Left lung (tissue), 10 donors: ENCODE measurements around the gene PHACTR3. TPM values are rescaled to one million over a fixed set of nuclear protein-coding genes. Genes with fewer than 3 reads are reported as not detected.

ENCODE experiments used
- ATAC-seq: fragments of 200-7000 bp; cut with Tn5 transposase; one replicate; pipeline ENCODE4 v1.9.1; 2020; ENCODE audit warnings: moderate library complexity
- DNase-seq, 4 donors: peaks; one replicate each; pipeline ENCODE4 v3.0.0-alpha.2; 2013 to 2020
- H3K27ac ChIP-seq, 2 donors: fragments of 200-600 bp; sonication (generic) in 1 of 2; one replicate each; pipeline versions ENCODE4 v1.5.0 to v1.8.0; 2020 to 2021
- H3K27me3 ChIP-seq, 2 donors: fragments of 200-600 bp; sonication (generic) in 1 of 2; one replicate each; pipeline versions ENCODE4 v1.5.0 to v1.8.0; 2020 to 2021
- H3K36me3 ChIP-seq, 2 donors: fragments of 200-600 bp; sonication (generic) in 1 of 2; one replicate each; pipeline versions ENCODE4 v1.5.0 to v1.8.0; 2020 to 2021
- H3K4me1 ChIP-seq, 2 donors: fragments of 200-600 bp; one replicate each; pipeline ENCODE4 v1.8.0; 2021
- H3K4me3 ChIP-seq, 2 donors: fragments of 200-600 bp; sonication (generic) in 1 of 2; one replicate each; pipeline versions ENCODE4 v1.5.0 to v1.8.0; 2020 to 2021; ENCODE audit warnings: mild to moderate bottlenecking in 1 of 2
- H3K9me3 ChIP-seq, 2 donors: fragments of 200-600 bp; sonication (generic) in 1 of 2; one replicate each; pipeline versions ENCODE4 v1.5.0 to v1.8.0; 2020 to 2021
- CTCF ChIP-seq, 2 donors: fragments of 200-600 bp; sonication (generic) in 1 of 2; IDR thresholded peaks; one replicate each; pipeline versions ENCODE4 v1.5.0 to v1.8.0; 2021; ENCODE audit warnings: antibody characterized with exemption in 2 of 2
- intact Hi-C, 2 donors: fragments of 100-400 bp; cut with DNase I; formaldehyde crosslinking; loops; one replicate each; pipeline versions ENCODE4 v1.11.2 to v1.14.2; 2022
- polyA plus RNA-seq, 6 donors: library from polyadenylated mRNA; unstranded; fragments of 120-200 nt; gene quantifications; one replicate each; pipeline ENCODE4 v1.2.1, GENCODE V29; 2013; ENCODE audit not compliant: insufficient read length in 6 of 6
- total RNA-seq, 2 donors: library from RNA; stranded (reverse); fragmentation: NEBNext Ultra II Directional; extraction: Animal tissue kit (Norgen Biotek cat#: 25700); gene quantifications; one replicate each; pipeline ENCODE4 v1.2.1, GENCODE V29; 2021
- donor health status: DM: no; HTN: yes; CAD: no.
- donor health status: DM: no; HTN: no; CAD: no.

PHACTR3 gene
- total and polyA plus RNA-seq, 8 donors, result 3.5 to 14.5 (median 4.4) TPM

GRCh38 chr20:59781226-59781625 lies 176.9 kb downstream of the PHACTR3 start:
- Histone ChIP-seq H3K9me3 (no peaks in the 10 kb centered on the region), H3K27ac (no peak overlapping the region), H3K4me3 (no peak overlapping the region), H3K27me3 (peaks cover 0 to 15% of the 10 kb centered on the region in 2 donors), H3K4me1 (no peaks in the 10 kb centered on the region), H3K36me3 (no peaks in the 10 kb centered on the region)
- ATAC-seq, result no peak
- no peak for TF ChIP-seq CTCF (IDR thresholded peaks at IDR 0.05)
- no peak for DNase-seq
- intact Hi-C loops, result no loop called here

GRCh38 chr20:59782986-59783640 lies 178.8 kb downstream of the PHACTR3 start:
- intact Hi-C loops, result no loop called here
- peak; percentile 85 for ATAC-seq

GRCh38 chr20:59783641-59784010 lies 179.3 kb downstream of the PHACTR3 start:
- no peak for ATAC-seq
- no peaks in the 10 kb centered on the region for H3K36me3 ChIP-seq
- peaks cover 0 to 15% of the 10 kb centered on the region in 2 donors for H3K27me3 ChIP-seq
- no peak overlapping the region for H3K27ac ChIP-seq
- H3K4me3 ChIP-seq, result no peak overlapping the region
- no peak for DNase-seq
- no peak for TF ChIP-seq CTCF (IDR thresholded peaks at IDR 0.05)
- intact Hi-C loops, result no loop called here
- H3K9me3 ChIP-seq, result no peaks in the 10 kb centered on the region
- H3K4me1 ChIP-seq, result no peaks in the 10 kb centered on the region

More at GRCh38 chr20:59782986-59783640, 178.8 kb downstream of the PHACTR3 start:
- peak; percentile 62 to 85 for TF ChIP-seq CTCF (IDR thresholded peaks at IDR 0.05)
- Histone ChIP-seq H3K27ac (no peak overlapping the region), H3K4me1 (no peaks in the 10 kb centered on the region), H3K9me3 (no peaks in the 10 kb centered on the region), H3K4me3 (no peak overlapping the region), H3K27me3 (peaks cover 0 to 15% of the 10 kb centered on the region in 2 donors), H3K36me3 (no peaks in the 10 kb centered on the region)
- DNase-seq, result peak in 3 of 4 donors; percentile 18 to 58 (median 45)

- intact Hi-C loops, result no loop called here
- H3K9me3 ChIP-seq, result no peaks in the 10 kb centered on the region
- no peaks in the 10 kb centered on the region for H3K4me1 ChIP-seq
- DNase-seq (no peak), ATAC-seq (no peak)
- no peak for TF ChIP-seq CTCF (IDR thresholded peaks at IDR 0.05)
- no peak overlapping the region for H3K4me3 ChIP-seq
- H3K36me3 ChIP-seq, result no peaks in the 10 kb centered on the region
- peaks cover 0 to 15% of the 10 kb centered on the region in 2 donors for H3K27me3 ChIP-seq
- no peak overlapping the region for H3K27ac ChIP-seq
Observed at GRCh38 chr20:59784365-59784764, 180.0 kb downstream of the PHACTR3 start.

- DNase-seq (no peak), ATAC-seq (no peak)
- Histone ChIP-seq H3K27me3 (peaks cover 0 to 15% of the 10 kb centered on the region in 2 donors), H3K36me3 (no peaks in the 10 kb centered on the region), H3K27ac (no peak overlapping the region), H3K4me1 (no peaks in the 10 kb centered on the region), H3K9me3 (no peaks in the 10 kb centered on the region), H3K4me3 (no peak overlapping the region)
- intact Hi-C loops, result loop anchor here in 1 of 2 donors (5.0 kb wide), 1 partner anchor 57 kb away; no protein-coding TSS in a partner anchor
- no peak for TF ChIP-seq CTCF (IDR thresholded peaks at IDR 0.05)
Observed at GRCh38 chr20:59784791-59785668, 180.7 kb downstream of the PHACTR3 start.
